ENCODE data around the gene ZNF804B.

DNA sequence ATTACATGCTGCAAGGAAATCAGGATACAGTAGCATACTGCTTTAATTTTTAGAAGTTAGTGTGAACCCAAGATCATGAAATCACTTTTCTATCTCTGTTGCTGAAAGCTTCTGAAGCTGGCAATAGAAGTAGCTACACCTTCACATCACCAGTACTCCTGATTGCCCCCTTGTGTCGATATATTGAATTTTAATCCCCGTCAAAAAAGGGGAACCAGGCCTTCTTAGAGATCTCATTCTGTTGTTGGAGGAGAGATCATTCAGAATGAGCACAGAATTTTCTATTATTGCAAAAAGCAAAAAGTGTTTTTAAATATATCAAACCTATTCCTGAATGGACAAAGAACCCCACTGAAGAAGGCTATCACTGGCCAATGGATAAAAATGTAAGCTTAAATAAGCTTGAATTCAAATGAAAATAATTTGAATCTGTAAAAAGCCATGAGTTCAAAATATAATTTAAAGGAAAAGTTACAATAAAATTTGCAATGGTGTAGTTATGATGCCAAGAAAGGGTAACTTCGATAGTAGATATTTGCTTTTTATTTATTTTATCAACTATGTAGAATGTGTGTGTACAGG, 75.7 kb downstream of the ZNF804B start:
- TF ChIP-seq, protein P1, sequence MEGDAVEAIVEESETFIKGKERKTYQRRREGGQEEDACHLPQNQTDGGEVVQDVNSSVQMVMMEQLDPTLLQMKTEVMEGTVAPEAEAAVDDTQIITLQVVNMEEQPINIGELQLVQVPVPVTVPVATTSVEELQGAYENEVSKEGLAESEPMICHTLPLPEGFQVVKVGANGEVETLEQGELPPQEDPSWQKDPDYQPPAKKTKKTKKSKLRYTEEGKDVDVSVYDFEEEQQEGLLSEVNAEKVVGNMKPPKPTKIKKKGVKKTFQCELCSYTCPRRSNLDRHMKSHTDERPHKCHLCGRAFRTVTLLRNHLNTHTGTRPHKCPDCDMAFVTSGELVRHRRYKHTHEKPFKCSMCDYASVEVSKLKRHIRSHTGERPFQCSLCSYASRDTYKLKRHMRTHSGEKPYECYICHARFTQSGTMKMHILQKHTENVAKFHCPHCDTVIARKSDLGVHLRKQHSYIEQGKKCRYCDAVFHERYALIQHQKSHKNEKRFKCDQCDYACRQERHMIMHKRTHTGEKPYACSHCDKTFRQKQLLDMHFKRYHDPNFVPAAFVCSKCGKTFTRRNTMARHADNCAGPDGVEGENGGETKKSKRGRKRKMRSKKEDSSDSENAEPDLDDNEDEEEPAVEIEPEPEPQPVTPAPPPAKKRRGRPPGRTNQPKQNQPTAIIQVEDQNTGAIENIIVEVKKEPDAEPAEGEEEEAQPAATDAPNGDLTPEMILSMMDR (IDR thresholded peaks at IDR 0.05) = peak; percentile 22 to 38 (median 34)
- TF ChIP-seq POLR2A (IDR thresholded peaks at IDR 0.05) = no peak

All from adrenal gland (tissue), 5 donors.